ENCODE measurements around the gene ITPR2. TPM values are rescaled to one million over a fixed set of nuclear protein-coding genes. Genes with fewer than 3 reads are reported as not detected.
"Not testable (repeated sequence)": the region's sequence is repeated elsewhere in the genome, so short reads cannot be mapped to it uniquely, and the experiment has no call there.

Gene ITPR2
- total RNA-seq, 2 experiments from 2014 or later = 40.3 to 40.5 TPM

DNA sequence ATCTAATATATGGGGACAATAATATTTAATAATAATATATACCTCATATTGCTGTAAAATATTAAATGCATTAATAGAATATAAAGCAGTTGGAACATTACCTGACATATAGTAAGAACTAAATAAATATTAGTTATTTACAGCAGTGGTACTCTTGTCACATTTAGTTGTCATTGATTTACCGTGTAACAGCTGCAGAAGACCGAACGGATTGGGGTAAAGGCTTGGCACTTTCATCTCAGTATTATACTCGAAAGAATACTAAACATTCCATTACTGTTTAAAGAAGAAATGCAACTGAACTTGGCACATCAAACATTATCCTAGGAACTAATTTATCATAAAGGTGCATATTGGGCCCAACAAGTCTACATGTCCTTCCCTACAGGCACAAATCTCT is 61.1 kb downstream of the ITPR2 start:
- POLR2A ChIA-PET = no interaction called here
- H3K27me3 Mint-ChIP-seq = no peaks in the 10 kb centered on the region
- CTCF ChIA-PET = no interaction called here
- DNase-seq = no peak
- peaks cover 15% of the 10 kb centered on the region for H3K9me3 Mint-ChIP-seq
- H3K27ac Mint-ChIP-seq = no peak overlapping the region
- H3K36me3 Mint-ChIP-seq (ENCODE audit: low read depth) = peaks cover 28% of the 10 kb centered on the region
- peaks cover 19% of the 10 kb centered on the region for H3K4me1 Mint-ChIP-seq
- H3K4me3 Mint-ChIP-seq = no peak overlapping the region

DNA sequence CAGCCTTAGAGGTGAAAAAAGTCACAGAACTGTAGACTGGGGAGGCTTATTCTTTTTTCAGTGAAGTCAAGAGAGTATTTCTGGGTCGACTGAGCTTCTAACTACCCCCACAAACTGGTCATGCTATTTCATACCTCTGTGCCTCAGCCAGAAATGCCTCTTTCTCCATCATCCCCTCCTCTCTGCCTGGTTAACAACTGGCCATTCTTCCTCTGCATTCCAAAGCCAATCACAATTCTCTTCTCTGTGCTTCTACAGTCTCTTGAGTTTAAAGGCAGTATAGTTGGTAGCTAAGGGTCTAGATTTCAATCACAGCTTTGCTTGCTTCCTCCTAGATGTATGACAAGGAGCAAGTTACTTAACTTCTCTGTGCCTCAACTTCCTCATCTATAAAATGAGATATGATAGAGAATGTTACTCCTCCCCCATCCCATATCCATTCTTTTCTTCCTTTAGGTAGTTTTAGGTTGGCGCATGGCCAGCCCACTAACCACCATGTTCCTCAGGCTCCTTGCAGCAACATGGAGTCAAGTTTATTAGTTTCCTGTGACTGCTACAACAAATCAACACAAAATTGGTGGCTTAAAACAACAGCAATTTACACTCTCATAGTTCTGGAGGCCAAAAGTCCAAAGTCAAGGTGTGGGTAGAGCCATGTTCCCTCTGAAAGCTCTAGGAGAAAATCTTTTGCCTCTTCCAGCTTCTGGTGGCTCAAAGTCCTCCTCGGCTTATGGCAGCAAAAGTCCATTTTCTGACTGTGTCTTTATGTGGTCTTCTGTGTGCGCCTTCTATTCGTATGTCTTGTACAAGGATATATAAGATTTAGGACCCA is 62.5 kb downstream of the ITPR2 start:
- Mint-ChIP-seq H3K27me3 (no peaks in the 10 kb centered on the region), H3K4me1 (peaks cover 19% of the 10 kb centered on the region), H3K27ac (no peak overlapping the region), H3K36me3 (ENCODE audit: low read depth) (peaks cover 18% of the 10 kb centered on the region), H3K4me3 (no peak overlapping the region), H3K9me3 (peaks cover 3% of the 10 kb centered on the region)
- DNase-seq = no peak
- POLR2A ChIA-PET = no interaction called here
- CTCF ChIA-PET = no interaction called here

DNA sequence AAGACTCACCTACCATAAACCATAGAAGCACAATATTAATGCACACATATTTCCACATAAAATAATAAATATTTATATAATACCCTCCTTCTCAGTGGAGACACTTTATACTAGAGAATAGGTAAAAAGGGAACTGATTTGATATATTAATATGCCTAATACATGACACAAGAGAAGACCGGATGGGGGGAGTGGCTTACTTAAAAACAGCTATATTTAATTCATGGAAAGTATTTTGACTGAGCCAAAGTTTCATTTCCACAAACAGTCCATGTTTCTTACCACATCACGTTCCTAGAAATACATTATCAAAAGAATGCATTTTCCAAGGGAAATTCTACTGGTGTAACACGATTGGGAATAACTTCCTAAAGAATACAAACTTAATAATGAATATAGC is 63.4 kb downstream of the ITPR2 start:
- peaks cover 10% of the 10 kb centered on the region for H3K36me3 Mint-ChIP-seq (ENCODE audit: low read depth)

GRCh38 chr12:26768611-26769603 is 64.1 kb downstream of the ITPR2 start:
- Mint-ChIP-seq H3K27ac (peak overlapping the region; percentile 3), H3K9me3 (no peaks in the 10 kb centered on the region), H3K4me1 (peaks cover 19% of the 10 kb centered on the region), H3K4me3 (no peak overlapping the region), H3K36me3 (ENCODE audit: low read depth) (peaks cover 15% of the 10 kb centered on the region), H3K27me3 (no peaks in the 10 kb centered on the region)
- POLR2A ChIA-PET = no interaction called here
- CTCF ChIA-PET = no interaction called here
- no peak for DNase-seq

More for the DNA sequence above, 63.4 kb downstream of the ITPR2 start:
- POLR2A ChIA-PET = no interaction called here
- CTCF ChIA-PET = no interaction called here
- Mint-ChIP-seq H3K4me3 (no peak overlapping the region), H3K27ac (no peak overlapping the region), H3K4me1 (peaks cover 19% of the 10 kb centered on the region), H3K27me3 (no peaks in the 10 kb centered on the region), H3K9me3 (no peaks in the 10 kb centered on the region)
- DNase-seq = no peak

GRCh38 chr12:26767865-26768264 is 65.1 kb downstream of the ITPR2 start:
- POLR2A ChIA-PET = no interaction called here
- Mint-ChIP-seq H3K4me1 (peaks cover 16% of the 10 kb centered on the region), H3K9me3 (peaks cover 4% of the 10 kb centered on the region), H3K4me3 (no peak overlapping the region), H3K27me3 (no peaks in the 10 kb centered on the region), H3K36me3 (ENCODE audit: low read depth) (peaks cover 17% of the 10 kb centered on the region), H3K27ac (no peak overlapping the region)
- CTCF ChIA-PET = no interaction called here
- DNase-seq = no peak

GRCh38 chr12:26767116-26767515 is 65.9 kb downstream of the ITPR2 start:
- H3K4me3 Mint-ChIP-seq = no peak overlapping the region
- POLR2A ChIA-PET = interaction anchor here (0.8 kb wide), 1 partner anchor 74 kb away, joined by 3 read pairs; no protein-coding TSS in a partner anchor
- peaks cover 7% of the 10 kb centered on the region for H3K9me3 Mint-ChIP-seq
- H3K4me1 Mint-ChIP-seq = peaks cover 16% of the 10 kb centered on the region
- CTCF ChIA-PET = no interaction called here
- H3K27ac Mint-ChIP-seq = no peak overlapping the region
- no peak for DNase-seq
- no peaks in the 10 kb centered on the region for H3K27me3 Mint-ChIP-seq
- peaks cover 20% of the 10 kb centered on the region for H3K36me3 Mint-ChIP-seq (ENCODE audit: low read depth)

DNA sequence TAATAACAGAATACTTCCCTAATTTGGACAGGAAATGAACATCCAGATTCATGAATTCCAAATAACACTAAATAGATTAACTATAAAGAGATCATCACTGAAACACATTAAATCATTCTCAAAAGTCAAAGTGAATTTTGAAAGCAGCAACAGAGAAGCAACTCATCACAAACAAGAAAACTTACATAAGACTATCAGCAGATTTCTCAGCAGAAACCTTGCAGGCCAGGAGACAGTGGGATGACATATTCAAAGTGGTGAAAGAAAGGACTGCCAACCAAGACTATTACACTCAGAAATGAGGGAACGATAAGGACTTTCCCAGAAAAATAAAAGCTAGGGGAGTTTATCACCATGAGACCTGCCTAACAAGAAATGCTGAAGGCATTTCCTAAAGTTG is 70.8 kb downstream of the ITPR2 start:
- peaks cover 38% of the 10 kb centered on the region for H3K9me3 Mint-ChIP-seq
- POLR2A ChIA-PET = interaction anchor here (0.7 kb wide), 1 partner anchor 20 kb away, joined by 3 read pairs; no protein-coding TSS in a partner anchor

GRCh38 chr12:26761775-26762174 is 71.2 kb downstream of the ITPR2 start:
- H3K4me3 Mint-ChIP-seq = no peak overlapping the region
- peaks cover 36% of the 10 kb centered on the region for H3K36me3 Mint-ChIP-seq (ENCODE audit: low read depth)
- no peaks in the 10 kb centered on the region for H3K27me3 Mint-ChIP-seq
- no peak for DNase-seq
- H3K9me3 Mint-ChIP-seq = peaks cover 38% of the 10 kb centered on the region
- CTCF ChIA-PET = interaction anchor here (1.2 kb wide), 1 partner anchor 13 kb away, joined by 3 read pairs; no protein-coding TSS in a partner anchor
- POLR2A ChIA-PET = interaction anchor here (0.7 kb wide), 1 partner anchor 21 kb away, joined by 3 read pairs; no protein-coding TSS in a partner anchor
- no peak overlapping the region for H3K27ac Mint-ChIP-seq
- H3K4me1 Mint-ChIP-seq = no peaks in the 10 kb centered on the region

More for the DNA sequence above, 70.8 kb downstream of the ITPR2 start:
- no peaks in the 10 kb centered on the region for H3K27me3 Mint-ChIP-seq
- no peak for DNase-seq
- peaks cover 3% of the 10 kb centered on the region for H3K4me1 Mint-ChIP-seq
- no peak overlapping the region for H3K4me3 Mint-ChIP-seq
- no peak overlapping the region for H3K27ac Mint-ChIP-seq
- peaks cover 39% of the 10 kb centered on the region for H3K36me3 Mint-ChIP-seq (ENCODE audit: low read depth)
- CTCF ChIA-PET = interaction anchor here (1.0 to 1.3 kb wide), 3 partner anchors 13 to 187 kb away, joined by 3 read pairs; no protein-coding TSS in a partner anchor

DNA sequence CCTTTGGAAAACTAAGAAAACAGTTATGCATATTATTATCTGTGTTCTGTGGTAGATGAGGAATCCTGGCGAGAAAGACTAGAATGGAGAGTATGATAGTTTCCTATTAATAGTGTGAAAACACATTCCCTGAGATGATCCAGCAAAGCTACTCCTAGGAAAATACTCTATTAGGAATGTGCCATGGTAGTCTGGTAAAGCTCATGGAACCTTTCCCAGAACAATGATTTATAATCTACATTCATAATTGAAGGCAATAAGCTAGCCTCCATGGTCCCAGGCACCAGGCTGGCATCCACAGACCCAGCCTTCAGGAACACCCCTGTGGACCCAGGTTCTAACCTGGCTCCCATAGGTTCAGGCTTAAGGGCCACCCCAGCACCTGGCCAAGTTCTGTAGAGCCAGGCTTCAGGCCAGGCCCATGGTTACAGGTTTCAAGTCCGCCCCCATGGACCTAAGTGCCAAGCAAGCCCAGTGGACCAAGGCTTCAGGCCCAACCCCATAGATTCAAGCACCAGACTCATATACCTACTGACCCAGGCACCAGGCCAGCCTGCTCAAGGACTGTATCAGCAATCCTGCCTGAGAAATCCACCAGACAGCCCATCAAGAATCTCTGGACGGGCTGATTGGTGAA is 72.2 kb downstream of the ITPR2 start:
- peaks cover 39% of the 10 kb centered on the region for H3K36me3 Mint-ChIP-seq (ENCODE audit: low read depth)

DNA sequence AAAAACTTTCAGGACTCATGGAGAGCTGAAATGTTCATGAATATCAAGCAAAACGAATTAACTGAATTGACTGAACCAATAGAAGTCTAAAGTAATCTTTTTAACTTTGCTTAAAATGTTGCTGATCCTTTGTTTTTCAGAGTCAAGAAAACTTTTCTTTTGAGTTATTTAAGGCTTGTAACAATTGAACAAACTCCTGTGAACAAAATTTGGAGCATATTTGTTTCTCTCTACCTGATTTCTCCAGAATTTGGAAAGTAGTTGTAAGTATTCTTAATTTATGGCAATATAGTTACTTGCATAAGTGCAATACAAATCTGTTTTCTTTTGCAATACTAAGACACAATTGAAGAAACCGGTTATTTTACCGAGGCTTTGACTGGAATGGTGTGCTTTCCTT is 77.6 kb downstream of the ITPR2 start:
- peaks cover 60% of the 10 kb centered on the region for H3K9me3 Mint-ChIP-seq
- POLR2A ChIA-PET, DNase-seq, H3K4me3 Mint-ChIP-seq, H3K27ac Mint-ChIP-seq, CTCF ChIA-PET, H3K27me3 Mint-ChIP-seq: not testable (repeated sequence)
- peaks cover 29% of the 10 kb centered on the region for H3K36me3 Mint-ChIP-seq (ENCODE audit: low read depth)
- H3K4me1 Mint-ChIP-seq = peaks cover 14% of the 10 kb centered on the region

More for the DNA sequence above, 72.2 kb downstream of the ITPR2 start:
- H3K4me1 Mint-ChIP-seq = no peaks in the 10 kb centered on the region
- POLR2A ChIA-PET = no interaction called here
- no peak for DNase-seq
- CTCF ChIA-PET = no interaction called here
- H3K27ac Mint-ChIP-seq = no peak overlapping the region
- H3K9me3 Mint-ChIP-seq = peaks cover 47% of the 10 kb centered on the region
- H3K27me3 Mint-ChIP-seq = no peaks in the 10 kb centered on the region
- H3K4me3 Mint-ChIP-seq = no peak overlapping the region

DNA sequence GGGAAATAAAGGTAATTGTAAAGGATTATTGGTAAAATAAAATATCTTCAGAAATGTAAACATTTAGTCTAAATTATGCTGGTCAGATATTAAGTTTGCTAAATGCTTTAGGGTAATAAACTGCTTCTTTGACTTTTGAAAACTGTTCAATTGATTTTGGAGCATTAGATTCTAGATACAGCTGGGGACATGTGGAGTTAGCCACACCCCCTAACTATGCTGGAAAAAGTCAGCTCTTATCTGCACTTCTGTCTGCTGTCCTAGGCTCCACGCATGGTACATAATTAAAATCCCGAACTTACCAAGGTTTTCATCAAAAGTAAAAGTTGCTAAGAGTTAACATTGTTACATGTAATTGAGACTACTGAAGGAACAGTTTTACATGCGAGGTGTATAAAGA is 78.8 kb downstream of the ITPR2 start:
- DNase-seq = no peak
- no peak overlapping the region for H3K4me3 Mint-ChIP-seq
- H3K27me3 Mint-ChIP-seq = no peaks in the 10 kb centered on the region
- ChIA-PET POLR2A (no interaction called here), CTCF (interaction anchor here (0.9 kb wide), 1 partner anchor 58 kb away, joined by 3 read pairs; no protein-coding TSS in a partner anchor)
- peaks cover 28% of the 10 kb centered on the region for H3K36me3 Mint-ChIP-seq (ENCODE audit: low read depth)
- no peak overlapping the region for H3K27ac Mint-ChIP-seq
- peaks cover 26% of the 10 kb centered on the region for H3K4me1 Mint-ChIP-seq
- H3K9me3 Mint-ChIP-seq = peaks cover 52% of the 10 kb centered on the region

- DNase-seq = no peak
- peaks cover 32% of the 10 kb centered on the region for H3K9me3 Mint-ChIP-seq
- ChIA-PET POLR2A (no interaction called here), CTCF (no interaction called here)
- H3K4me3 Mint-ChIP-seq = no peak overlapping the region
- peaks cover 18% of the 10 kb centered on the region for H3K36me3 Mint-ChIP-seq (ENCODE audit: low read depth)
- no peak overlapping the region for H3K27ac Mint-ChIP-seq
- no peaks in the 10 kb centered on the region for H3K27me3 Mint-ChIP-seq
- peaks cover 50% of the 10 kb centered on the region for H3K4me1 Mint-ChIP-seq
Observed at GRCh38 chr12:26751179-26751578, 81.8 kb downstream of the ITPR2 start.

Measured in activated CD4-positive, alpha-beta T cell treated with anti-CD3 and anti-CD28 coated beads, Interleukin-2, amount 10 ng/mL, durations not matched to agents 7 days and 5 days (primary cell).